Glutamatergic neuron (in vitro differentiated cells): ENCODE data around the gene HS6ST2. TPM values are rescaled to one million over a fixed set of nuclear protein-coding genes. Genes with fewer than 3 reads are reported as not detected.

Experiments used
- DNase-seq: peaks from one replicate; pipeline ENCODE4 v3.0.0; 2022
- H3K27ac Mint-ChIP-seq: one replicate; pipeline ENCODE4 v1.8.0; 2020; ENCODE audit warnings: mild to moderate bottlenecking, mixed read lengths, inconsistent platforms; ENCODE audit not compliant: unreplicated experiment
- H3K27me3 Mint-ChIP-seq: one replicate; pipeline ENCODE4 v1.8.0; 2020; ENCODE audit warnings: mild to moderate bottlenecking, moderate library complexity, mixed read lengths, inconsistent platforms; ENCODE audit not compliant: unreplicated experiment
- H3K36me3 Mint-ChIP-seq: one replicate; pipeline ENCODE4 v1.8.0; 2020; ENCODE audit warnings: mild to moderate bottlenecking, mixed read lengths, inconsistent platforms; ENCODE audit not compliant: unreplicated experiment
- H3K4me1 Mint-ChIP-seq: one replicate; pipeline ENCODE4 v1.8.0; 2020; ENCODE audit warnings: mild to moderate bottlenecking, low read depth, mixed read lengths, inconsistent platforms; ENCODE audit not compliant: unreplicated experiment
- H3K4me3 Mint-ChIP-seq: one replicate; pipeline ENCODE4 v1.8.0; 2020; ENCODE audit warnings: mild to moderate bottlenecking, mixed read lengths, inconsistent platforms; ENCODE audit not compliant: unreplicated experiment
- H3K9me3 Mint-ChIP-seq: one replicate; pipeline ENCODE4 v1.8.0; 2020; ENCODE audit warnings: mild to moderate bottlenecking, moderate library complexity, mixed read lengths, inconsistent platforms; ENCODE audit not compliant: unreplicated experiment
- total RNA-seq: library from RNA; stranded (reverse); fragmentation: NEBNext Ultra II Directional; extraction: Animal tissue kit (Norgen Biotek cat#: 25700); gene quantifications from one replicate; pipeline ENCODE4 v1.2.1, GENCODE V29; 2021; ENCODE audit not compliant: unreplicated experiment
- TF ChIP-seq, protein P1 (sequence below): fragments of 200-600 bp; sonication (generic); IDR thresholded peaks from one replicate; pipeline ENCODE4 v1.5.0; 2021; ENCODE audit not compliant: partially characterized antibody, unreplicated experiment

Gene HS6ST2
- total RNA-seq, 1 donor from 2014 or later = 2.9 TPM

DNA sequence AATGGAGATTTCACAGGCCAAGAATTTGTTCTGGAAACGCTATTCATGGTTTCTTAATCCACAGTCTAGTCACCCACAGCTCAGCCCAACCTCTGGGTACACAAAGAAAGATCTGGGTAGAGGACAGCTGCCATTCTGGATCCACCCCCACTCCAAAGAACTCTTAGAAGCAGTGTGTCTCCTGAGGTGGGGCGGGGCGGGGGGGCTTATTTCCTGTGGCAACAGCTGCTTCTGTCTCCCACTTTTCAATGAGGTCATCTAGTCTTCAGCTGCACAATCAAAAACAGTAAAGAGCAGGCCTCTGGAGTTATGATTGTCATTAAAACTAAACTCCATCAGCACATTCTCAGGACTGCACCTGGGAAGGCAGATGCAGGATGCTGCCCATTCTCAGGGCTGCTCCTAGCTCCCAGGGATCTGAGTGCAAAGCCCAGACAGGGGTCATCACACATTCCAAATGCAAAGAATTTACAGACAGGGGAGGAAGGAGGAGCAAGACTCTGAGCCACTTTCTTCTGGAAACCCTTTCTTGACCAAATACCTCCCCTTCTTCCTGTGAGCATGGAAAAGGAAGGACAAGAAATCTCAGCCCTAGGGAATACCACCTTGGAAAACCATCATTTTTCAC is 207.3 kb downstream of the HS6ST2 start:
- Mint-ChIP-seq H3K27ac (no peak overlapping the region), H3K4me3 (no peak overlapping the region), H3K4me1 (peaks cover 8% of the 10 kb centered on the region), H3K36me3 (no peaks in the 10 kb centered on the region), H3K9me3 (no peaks in the 10 kb centered on the region), H3K27me3 (no peaks in the 10 kb centered on the region)
- DNase-seq = no peak
- TF ChIP-seq, protein P1, sequence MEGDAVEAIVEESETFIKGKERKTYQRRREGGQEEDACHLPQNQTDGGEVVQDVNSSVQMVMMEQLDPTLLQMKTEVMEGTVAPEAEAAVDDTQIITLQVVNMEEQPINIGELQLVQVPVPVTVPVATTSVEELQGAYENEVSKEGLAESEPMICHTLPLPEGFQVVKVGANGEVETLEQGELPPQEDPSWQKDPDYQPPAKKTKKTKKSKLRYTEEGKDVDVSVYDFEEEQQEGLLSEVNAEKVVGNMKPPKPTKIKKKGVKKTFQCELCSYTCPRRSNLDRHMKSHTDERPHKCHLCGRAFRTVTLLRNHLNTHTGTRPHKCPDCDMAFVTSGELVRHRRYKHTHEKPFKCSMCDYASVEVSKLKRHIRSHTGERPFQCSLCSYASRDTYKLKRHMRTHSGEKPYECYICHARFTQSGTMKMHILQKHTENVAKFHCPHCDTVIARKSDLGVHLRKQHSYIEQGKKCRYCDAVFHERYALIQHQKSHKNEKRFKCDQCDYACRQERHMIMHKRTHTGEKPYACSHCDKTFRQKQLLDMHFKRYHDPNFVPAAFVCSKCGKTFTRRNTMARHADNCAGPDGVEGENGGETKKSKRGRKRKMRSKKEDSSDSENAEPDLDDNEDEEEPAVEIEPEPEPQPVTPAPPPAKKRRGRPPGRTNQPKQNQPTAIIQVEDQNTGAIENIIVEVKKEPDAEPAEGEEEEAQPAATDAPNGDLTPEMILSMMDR = no peak

DNA sequence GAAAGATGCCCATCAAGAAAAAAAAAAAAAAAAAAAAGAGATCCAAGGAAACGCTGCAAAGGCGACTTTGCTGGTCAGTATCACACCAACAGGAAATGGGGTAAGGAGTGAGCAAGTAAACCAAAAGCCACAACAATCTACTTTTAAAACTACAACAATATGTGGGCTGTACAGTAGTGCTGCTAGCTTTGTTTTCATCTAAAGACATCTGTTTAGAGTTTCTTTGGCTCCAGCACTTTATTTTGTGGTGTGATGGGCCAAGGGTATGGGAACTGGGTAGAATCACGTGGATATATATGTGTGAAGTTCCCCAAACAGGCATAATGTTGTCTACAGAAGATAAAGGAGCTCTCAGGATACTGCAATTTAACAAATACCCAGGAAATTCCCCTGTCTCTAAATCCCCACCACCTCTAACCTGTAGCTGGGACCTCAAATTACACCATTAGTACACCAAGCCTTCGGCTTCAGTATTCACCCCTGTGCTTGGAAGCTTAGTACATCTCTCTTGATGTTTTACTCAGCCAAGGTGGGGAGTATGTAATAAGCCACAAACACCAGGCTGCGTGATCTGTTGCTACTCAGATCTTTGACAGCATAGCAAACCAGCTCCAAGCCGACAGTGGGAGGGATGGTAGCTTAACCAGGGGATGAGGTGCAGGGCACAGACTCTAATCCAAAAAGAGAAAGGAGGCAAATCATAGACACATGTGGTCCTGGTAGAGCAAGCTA is 207.9 kb downstream of the HS6ST2 start:
- no peaks in the 10 kb centered on the region for H3K9me3 Mint-ChIP-seq
- H3K4me1 Mint-ChIP-seq = peaks cover 8% of the 10 kb centered on the region
- no peak for DNase-seq
- H3K4me3 Mint-ChIP-seq = no peak overlapping the region
- H3K36me3 Mint-ChIP-seq = no peaks in the 10 kb centered on the region
- TF ChIP-seq, protein P1 = no peak
- no peak overlapping the region for H3K27ac Mint-ChIP-seq
- H3K27me3 Mint-ChIP-seq = no peaks in the 10 kb centered on the region

- TF ChIP-seq, protein P1 = no peak
- no peak overlapping the region for H3K4me3 Mint-ChIP-seq
- no peak for DNase-seq
- no peaks in the 10 kb centered on the region for H3K36me3 Mint-ChIP-seq
- no peaks in the 10 kb centered on the region for H3K27me3 Mint-ChIP-seq
- no peak overlapping the region for H3K27ac Mint-ChIP-seq
- peaks cover 8% of the 10 kb centered on the region for H3K4me1 Mint-ChIP-seq
- H3K9me3 Mint-ChIP-seq = no peaks in the 10 kb centered on the region
Measured at GRCh38 chrX:132749406-132749805, 209.0 kb downstream of the HS6ST2 start.

DNA sequence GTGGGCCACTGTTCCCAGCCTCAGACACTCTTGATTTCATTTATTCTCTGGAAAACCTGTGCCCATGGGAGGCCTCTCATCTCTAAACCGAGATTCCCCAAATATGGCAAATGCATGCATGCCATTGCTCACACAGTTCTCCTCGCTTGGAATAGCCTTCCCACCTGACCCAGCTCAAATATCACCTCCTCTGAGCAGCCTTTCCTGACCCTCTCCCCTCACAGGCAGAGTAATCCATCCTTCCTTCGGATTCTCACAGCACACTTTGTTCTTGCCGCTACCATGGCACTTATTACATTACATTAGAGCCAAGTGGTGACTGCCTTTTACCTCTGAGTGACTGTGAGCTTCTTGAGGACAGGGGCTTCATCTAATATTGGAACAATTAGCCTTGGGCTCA is 209.5 kb downstream of the HS6ST2 start:
- Mint-ChIP-seq H3K27me3 (no peaks in the 10 kb centered on the region), H3K36me3 (no peaks in the 10 kb centered on the region), H3K27ac (no peak overlapping the region), H3K4me3 (no peak overlapping the region), H3K9me3 (no peaks in the 10 kb centered on the region), H3K4me1 (peaks cover 8% of the 10 kb centered on the region)
- no peak for DNase-seq
- TF ChIP-seq, protein P1 = no peak

GRCh38 chrX:132748268-132748667 is 210.2 kb downstream of the HS6ST2 start:
- no peak for DNase-seq
- no peaks in the 10 kb centered on the region for H3K27me3 Mint-ChIP-seq
- TF ChIP-seq, protein P1 = no peak
- H3K36me3 Mint-ChIP-seq = no peaks in the 10 kb centered on the region
- no peak overlapping the region for H3K27ac Mint-ChIP-seq
- peaks cover 8% of the 10 kb centered on the region for H3K4me1 Mint-ChIP-seq
- no peaks in the 10 kb centered on the region for H3K9me3 Mint-ChIP-seq
- no peak overlapping the region for H3K4me3 Mint-ChIP-seq
